NAMALWA (cell line): ENCODE results near the gene NEDD4L.
A peak's percentile ranks its signal among the peaks of the same experiment; 100 is the strongest.
"Not testable (repeated sequence)": the region's sequence is repeated elsewhere in the genome, so short reads cannot be mapped to it uniquely, and the experiment has no call there.

Experiments used
- DNase-seq: peaks from one replicate; pipeline ENCODE4 v3.0.0-alpha.2; 2015; ENCODE audit warnings: low spot score

NEDD4L gene

DNA sequence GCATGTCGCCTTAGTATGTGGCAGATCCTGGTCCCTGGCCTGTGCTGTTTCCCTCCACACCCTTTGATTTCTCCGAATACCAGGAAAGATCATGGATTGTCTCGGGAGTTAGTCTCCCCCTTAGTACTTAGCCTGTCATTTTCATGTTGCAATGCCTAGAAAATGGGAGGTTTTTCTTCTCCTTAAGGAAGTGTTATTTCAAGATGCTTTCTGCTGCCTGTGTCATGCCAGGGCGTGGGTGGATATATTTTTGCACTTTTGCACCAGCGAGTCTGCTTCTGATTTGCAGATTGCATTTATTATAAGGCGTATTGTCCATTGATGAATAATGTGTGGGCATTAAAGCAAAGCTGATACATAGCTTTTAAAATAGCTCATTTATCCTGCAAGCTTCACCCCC lies 223.5 kb downstream of the NEDD4L start:
- DNase-seq: no peak

DNA sequence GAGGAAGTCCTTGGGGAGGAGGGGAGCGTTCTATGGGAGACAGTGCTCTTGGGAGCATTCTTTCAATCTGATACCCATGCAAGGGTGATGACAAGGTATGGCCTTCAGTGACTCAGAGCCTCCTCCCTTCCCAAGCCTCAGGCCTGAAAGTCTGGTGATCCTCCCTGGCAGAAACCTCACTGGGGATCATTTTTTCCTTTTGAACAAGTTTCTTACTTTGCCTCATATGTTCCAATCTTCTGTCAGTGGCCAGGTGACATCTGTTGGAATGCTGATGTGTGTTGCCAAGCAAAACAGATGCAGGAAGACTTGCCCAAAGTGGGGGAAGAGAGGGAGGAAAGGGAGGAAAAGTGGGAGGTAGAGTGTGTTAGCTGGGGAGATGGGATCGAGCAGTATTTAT lies 224.8 kb downstream of the NEDD4L start:
- no peak for DNase-seq

DNA sequence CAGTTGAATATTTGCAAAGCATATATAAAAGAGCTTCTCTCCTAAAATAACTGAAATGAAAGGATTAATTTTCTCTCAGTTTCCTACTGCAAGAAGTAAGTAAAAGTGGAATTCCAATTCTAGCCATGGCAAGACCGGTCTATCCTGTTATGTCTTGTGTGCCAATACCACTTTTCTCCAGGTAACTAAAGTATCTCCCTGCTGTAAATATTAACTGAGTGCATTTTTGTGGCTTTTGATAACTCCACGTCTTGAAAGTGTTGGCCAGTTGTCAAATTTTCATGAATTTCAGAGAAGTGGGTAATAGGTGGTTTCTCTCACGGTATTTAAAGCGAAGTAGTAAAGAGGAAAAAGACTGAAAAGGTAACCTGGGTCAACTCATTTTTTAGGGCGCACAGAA lies 225.9 kb downstream of the NEDD4L start:
- DNase-seq: no peak

DNA sequence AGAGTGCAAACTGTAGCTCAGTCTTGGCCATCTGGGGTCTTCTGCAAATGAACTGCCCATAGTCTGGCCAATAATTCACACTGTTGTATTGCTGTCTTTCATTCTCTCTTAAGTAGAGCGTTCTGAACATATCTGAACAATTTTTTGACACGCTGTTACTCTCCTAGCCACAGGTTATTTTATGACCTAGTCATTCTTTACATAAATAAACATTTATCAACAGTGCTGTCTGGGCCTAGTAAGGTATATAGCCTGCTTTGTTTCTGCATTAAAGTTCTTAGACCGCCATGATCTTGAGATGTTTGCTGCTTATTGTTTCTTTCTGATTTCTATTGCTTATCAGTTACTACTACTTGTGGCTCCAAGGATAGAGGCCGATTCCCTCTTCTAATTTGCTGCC lies 226.4 kb downstream of the NEDD4L start:
- no peak for DNase-seq

DNA sequence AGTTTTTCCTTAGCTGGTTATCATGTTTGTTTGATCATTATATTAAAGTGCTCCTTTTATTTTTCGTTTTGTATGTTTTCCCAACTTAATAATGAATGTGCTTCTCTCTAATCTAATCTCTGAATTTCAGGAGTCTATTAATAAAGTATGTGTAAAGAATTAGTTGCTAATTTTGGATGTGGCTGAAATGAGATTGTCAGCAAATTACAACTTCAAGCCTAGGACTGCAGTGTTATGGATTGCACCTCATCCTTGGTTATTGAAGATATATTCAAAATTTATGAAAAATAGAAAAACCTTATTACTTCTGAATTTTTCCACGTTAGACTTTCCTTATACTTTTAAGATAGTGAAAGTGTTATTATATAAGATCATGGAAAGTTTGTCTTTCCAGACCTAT lies 227.7 kb downstream of the NEDD4L start:
- DNase-seq: no peak

DNA sequence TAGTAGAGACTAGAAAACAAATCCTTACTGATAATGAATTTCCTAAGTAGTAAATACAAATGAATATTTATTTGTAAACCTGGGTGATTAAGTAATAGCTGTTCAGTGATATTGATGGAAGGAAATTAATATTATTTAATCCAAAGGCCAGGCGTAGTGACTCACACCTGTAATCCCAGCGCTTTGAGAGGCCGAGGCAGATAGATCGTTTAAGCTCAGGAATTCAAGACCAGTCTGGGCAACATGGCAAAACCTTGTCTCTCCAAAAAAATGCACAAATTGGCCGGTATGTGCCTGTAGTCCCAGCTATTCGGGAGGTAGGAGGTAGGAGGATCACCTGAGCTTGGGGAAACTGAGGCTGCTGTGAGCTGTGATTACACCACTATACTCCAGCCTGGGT lies 228.2 kb downstream of the NEDD4L start:
- DNase-seq: no peak

DNA sequence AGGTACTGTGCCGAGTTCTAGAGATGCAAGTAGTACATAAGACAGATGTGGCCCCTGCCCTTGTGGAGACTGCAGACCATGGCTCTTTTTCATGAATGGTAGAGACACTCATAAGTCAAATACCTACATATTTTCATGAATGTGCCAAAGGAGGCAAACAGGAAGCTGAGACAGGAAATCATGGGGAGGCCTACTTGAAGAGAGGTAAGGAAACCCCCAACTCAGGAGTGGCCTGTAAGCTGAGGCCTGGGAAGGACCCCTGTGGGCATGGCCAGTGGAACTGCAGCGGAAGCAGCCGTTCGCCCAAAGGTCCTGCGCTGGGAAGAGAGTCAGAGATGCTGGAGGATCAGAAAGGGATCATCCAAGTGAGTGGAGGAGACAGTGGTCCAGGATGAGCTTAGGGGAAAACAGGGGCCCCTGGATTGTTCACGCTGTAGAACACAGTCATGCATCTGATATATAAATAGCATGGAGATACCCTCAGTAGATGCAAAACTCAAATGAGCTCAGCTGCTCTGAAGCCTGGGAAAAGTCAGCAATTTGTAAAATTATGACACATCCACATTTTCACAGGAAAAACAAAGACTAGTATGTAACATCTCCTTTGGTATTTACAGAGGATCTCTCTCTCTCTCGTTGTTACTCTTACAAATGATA lies 228.9 kb downstream of the NEDD4L start:
- no peak for DNase-seq

DNA sequence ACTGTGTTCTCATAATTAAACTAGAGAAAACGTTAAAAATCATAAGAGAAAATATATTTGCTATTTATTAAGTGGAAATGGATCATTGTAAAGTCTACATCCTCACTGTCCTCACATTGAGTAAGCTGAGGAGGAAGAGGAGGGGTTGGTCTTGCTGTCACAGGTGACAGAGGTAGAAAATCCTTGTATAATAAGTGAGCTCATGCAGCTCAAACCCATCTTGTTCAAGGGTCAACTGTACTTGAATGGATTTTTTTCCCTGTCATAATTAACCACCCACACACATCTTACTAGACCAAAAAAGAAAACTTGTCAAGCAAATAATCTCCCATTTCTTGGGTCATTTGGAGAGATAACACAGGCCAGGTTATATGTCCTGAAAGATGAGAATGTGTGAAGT lies 231.2 kb downstream of the NEDD4L start:
- no peak for DNase-seq

DNA sequence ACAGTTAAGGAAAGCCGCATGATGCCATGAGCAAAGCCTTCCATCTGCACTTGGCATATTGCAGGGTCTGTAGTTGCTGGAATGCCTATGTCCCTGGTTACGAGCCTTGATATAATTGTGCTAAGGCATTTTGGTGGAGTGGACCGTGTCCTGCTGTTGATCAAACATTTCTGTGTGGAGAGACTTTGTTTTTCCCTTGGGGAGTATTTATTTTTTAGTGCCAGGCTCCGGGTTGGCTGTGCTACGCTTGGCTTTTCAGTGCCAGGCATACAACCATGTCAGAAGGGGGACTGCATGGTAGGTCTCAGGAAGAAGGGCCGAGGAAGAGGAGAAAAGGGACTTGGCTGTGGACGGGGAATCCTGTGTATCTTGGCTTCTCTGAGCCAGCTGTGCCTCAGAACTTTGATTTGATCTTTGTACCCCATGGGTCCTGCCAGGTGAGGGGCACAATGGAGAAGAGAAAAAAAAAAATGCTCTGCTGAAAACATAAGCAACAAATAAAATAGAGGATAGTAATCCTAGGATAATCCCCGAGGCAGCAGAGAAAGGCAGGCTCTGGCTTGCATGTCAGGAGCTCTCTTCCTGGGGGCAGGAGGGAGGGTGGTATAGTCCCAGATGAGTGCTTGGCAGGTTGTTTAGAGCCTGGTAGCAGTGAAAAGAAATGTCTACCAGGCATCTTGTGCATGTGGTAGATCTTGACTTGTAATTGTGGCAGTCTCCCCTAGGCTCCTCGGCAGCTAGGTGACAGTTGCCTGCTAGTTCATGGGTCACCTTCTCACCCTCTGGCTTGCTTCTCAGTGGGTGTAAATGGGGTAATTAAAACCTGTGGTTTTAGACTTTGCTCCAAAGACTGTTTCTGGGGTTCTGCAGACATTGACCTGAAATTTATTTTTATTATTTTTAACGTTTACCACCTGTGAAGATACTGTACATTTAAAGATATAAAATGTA lies 233.0 kb downstream of the NEDD4L start:
- no peak for DNase-seq

DNA sequence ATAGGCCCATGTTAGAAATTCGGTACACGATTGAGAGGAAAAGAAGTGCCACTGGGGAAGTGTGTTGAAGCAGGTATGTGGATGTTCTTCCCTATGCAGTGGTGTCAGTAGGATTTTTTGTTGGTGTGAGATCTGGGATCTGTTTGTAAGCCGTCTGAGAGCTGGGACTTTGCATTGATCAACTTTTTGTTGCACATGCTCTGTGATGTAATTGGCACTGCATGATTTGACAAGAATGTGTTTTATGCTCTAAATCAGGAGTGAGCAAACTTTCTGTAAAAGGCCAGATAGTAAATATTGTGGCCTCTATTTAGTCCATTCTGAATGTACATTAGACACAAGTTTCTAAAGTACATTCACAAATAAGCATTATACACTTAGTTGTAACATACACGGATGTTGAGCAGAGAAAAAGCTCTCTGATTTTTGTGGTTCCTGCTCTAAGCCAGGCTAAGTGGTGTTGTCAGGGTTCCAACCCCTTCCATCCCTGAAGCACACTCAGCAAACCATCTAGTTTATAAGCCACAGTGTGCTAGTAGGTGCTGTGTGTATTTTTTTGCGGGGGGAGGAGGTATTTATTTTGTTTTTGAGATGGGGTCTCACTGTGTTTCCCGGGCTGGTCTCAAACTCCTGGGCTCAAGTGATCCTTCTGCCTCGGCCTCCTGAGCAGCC lies 235.6 kb downstream of the NEDD4L start:
- DNase-seq: no peak

DNA sequence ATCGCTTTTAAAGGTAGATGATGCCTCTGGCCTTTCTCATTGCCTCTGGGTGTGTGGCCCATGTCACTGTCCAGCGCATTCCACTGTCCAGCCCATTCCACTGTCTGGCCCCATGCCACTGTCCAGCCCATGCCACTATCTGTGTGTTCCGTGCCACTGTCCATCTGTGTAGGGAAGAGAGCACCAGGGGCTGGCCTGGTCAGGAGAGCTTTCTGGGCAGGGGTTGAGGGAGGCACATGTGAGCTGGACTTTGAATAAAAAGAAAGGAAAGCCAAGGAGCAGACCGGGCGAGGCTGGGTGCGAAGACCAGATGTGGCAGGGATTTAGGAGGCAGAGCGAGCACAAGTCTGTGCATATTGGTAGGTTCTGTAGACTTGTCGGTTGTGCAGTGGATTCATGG lies 236.2 kb downstream of the NEDD4L start:
- no peak for DNase-seq

DNA sequence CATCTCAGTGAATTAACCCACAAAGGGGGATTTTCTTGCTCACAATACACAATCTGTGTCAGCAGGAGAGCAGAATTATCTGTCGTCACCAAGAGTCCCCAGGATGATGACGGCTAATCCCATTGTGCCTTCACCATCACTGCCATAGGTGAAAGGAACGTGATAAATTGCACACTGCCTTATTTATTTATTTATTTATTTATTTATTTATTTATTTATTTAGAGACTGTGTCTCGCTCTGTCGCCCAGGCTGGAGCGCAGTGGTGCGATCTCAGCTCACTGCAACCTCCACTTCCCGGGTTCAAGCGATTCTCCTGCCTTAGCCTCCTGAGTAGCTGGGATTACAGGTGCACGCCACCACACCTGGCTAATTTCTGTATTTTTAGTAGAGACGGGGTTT lies 238.8 kb downstream of the NEDD4L start:
- DNase-seq: not testable (repeated sequence)

DNA sequence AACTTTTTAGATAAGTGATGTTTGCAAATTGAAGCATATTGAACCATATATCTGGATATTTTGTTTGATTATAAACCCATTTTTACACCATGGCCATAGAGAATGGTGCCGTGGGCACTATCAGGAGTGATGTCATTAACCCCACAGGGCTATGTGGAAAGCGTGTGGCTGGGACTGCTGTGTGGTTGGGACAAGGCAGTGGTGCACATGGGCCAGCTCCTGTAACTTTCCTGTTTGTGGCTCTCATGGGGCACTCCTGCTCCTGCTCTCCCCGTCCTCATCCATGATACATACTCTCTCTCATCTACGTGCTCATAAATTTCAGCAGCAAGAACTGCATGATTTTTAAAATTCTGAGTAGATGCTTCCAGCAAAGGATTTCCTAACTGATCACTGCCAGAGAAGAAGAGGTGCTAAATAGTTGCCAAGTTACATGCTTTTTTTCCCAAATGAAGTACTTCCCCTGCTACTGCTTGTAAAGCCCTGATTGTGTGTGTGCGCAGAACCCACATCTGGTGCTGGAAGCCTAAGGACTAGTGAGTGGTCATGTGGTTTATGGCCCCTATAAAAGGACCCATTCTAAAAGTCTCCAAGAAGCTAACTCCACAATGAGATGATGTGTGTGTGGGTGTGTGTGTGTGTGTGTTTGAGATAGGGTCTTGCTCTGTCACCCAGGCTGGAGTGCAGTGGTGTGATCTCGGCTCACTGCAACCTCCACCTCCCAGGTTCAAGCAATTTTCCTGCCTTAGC lies 240.8 kb downstream of the NEDD4L start:
- DNase-seq: no peak

DNA sequence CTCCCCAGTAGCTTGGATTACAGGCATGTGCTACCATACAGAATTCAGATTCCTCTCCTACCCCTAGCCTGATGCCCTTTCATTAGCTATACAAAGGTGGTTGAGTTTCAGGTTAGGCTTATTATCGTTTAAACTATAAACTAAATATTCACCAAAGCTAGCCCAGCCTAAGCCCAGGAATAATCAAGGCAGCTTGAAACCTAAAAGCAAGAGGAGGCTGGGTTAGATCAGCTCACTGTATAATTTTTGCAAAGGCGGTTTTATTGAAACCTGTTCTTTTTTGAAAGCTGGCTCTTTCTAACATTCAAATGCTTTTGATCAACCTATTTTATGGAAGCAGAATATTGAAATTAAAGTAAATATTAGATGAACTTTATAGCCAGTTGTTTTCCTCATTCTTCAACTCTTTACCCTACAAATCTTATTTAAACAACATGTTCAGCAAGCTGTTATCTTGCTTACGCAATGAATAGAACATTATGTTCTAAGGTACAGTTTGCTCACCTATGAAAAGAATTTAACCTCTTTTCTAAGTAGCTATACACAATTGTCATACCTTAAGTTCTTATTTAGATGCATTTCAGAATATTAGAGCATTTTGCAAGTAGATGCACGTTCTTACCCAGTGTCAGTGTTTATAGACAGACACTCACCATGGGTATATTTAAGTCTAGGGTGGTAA lies 241.6 kb downstream of the NEDD4L start:
- DNase-seq: no peak

DNA sequence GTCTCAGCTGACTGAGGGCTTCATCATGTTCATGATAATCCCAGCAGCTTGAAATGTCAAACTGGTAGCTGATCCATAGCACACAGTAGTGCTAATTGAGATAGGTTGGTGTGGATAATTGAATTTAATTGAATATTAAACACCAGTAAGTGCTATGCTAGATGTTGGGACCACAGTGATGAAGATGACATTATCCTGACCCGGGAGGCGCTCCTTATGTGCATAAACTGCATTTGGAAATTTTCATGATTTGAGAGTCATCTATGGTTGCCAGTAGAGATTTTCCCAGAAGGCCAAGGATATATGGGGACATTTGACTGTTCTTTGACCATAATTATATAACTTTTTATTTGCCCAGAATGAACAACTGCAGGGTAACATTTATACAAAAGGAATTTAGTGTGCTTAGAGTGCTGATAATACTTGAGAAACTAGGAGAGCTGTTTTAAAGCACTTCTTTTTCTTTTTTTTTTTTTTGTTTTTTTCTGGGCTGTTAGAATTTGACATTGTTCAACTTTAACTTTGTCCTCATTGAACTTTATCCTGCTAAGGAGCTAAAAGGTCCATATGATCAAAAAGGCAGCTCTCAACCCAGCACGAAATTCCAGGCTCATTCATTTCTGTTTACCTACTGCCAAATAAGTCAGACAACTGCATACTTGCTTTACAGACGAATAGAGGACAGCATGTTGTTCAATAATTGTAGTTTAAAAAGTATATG lies 242.8 kb downstream of the NEDD4L start:
- DNase-seq: no peak

DNA sequence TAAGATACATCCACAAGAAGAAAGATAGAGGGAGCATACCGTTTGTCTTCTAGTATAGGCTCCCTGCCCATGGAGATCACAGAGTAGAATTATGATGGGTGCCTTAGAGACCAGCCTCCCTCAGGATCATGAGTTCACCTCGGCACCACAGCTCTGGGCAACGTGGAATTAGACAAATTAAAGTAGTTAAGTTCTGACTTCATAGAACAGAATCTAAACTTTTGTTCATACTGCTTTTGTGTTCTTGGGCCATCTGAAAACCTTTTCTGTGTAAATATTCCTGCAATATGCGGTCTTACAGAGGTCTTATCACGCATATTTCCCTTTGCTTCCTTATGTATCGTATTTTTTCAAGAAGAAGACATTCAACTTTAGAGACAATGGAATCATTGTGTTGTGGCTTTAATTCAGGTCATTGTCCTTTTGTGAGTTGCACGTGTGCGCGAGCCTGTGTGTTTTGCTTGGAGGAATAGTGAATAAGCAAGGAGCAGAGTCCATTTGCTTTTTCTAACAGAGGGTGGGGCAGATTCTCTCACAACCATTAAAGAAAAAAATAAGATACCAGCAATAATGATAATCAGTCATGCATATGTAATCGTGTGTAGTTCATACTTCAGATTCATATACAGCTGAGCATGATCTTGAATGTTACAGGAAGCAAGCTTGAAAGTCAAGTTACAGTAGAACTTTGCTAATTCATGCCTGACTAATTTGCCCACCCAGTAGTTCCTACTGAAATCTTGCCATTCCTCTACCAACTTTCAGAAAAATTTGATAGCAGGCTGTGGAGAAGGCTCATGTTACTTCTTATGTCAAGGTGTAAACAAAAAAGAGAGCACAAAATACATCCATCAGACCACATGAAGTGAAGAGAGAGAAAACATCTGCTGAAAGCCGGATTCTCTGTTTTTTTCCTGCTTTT lies 243.6 kb downstream of the NEDD4L start:
- DNase-seq: peak; percentile 47

DNA sequence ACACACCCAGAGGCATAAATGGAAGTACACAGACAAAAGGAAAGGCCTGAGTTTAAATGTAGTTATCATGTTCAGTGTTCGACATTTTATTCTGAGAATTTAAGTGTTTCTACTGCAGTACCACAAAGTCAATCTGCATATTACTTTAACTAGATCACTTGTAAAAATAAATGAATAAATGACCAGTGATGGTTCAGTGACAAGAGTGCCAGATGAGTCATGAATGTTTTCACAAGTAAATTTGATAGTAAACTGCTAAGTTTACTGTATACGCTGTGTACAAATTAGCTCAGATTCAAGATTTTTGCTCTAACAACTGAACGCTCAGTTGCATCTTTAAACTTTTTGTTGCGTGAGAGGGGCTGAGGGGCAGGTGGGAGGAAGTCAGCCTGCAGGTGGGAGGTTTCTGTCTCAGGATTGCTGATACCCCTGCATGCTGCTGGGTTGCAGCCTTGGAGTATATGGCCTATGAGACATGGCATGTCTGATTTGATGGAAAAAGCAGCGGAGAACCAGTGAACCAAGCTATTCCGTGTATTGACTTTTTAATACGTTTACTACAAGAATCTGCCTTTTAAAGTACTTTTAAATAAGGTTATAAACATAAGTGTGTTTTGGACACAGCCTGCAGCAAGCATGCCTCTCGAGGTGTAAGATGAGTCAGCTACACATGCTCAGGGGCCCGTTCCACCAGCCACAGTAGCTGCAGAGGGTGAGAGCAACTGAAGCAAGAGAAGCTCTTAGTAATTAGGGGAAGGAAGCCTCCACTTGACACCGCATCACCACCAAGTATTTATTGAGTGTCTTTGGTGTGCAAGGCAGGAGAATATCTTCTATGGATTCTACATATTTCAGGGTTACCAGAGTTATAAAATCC lies 245.1 kb downstream of the NEDD4L start:
- DNase-seq: no peak

DNA sequence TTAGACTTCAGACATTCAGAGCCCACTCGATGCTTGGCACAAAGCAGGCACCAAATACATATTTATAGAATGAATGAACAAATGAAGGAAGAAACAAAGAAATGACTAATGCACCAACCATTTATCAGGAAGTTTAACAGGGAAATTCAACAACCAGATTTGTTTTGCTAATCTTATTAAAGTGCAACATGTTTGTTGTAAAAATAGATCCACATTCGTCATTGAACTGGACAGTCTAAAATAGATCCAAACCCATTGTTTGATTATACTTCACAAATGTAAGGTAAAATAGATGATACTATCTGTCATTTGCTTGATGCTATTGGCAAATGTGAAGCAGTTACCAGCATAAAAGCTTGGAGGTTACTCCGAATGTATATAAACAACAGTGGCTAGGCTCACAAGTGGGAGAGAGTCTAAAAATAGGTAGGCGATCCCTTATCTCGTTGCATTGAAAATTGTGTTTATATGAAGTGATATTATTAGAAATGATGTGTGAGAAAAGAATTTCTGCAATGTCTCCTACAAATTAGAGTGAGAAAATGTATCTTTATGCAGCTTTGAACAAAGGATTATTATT lies 246.2 kb downstream of the NEDD4L start:
- no peak for DNase-seq
